Prostate gland (tissue), 2 donors: ENCODE measurements around the gene KCNE5. TPM values are rescaled to one million over a fixed set of nuclear protein-coding genes. Genes with fewer than 3 reads are reported as not detected.
"Not testable (repeated sequence)": the region's sequence is repeated elsewhere in the genome, so short reads cannot be mapped to it uniquely, and the experiment has no call there.

Experiments used
- DNase-seq: peaks from one replicate; pipeline ENCODE4 v3.0.0-alpha.2; 2019; ENCODE audit warnings: low spot score
- H3K27ac ChIP-seq, 2 donors: fragments of 200-600 bp; sonication (generic); 2 replicates each; pipeline ENCODE4 v1.5.1; 2017 to 2019
- H3K27me3 ChIP-seq: fragments of 200-600 bp; sonication (generic); replicated peaks from 2 replicates; pipeline ENCODE4 v1.5.1; 2019; ENCODE audit not compliant: insufficient read depth
- H3K36me3 ChIP-seq, 2 donors: fragments of 200-600 bp; sonication (generic); 1 replicate in 1 of 2; 2 replicates in 1 of 2; pipeline versions ENCODE4 v1.5.1 to v1.8.1; 2017 to 2019
- H3K4me1 ChIP-seq: fragments of 200-600 bp; sonication (generic); replicated peaks from 2 replicates; pipeline ENCODE4 v1.5.1; 2019
- H3K4me3 ChIP-seq, 2 donors: fragments of 200-600 bp; sonication (generic); 2 replicates each; pipeline ENCODE4 v1.5.1; 2017 to 2019
- H3K9me3 ChIP-seq: fragments of 200-600 bp; sonication (generic); 2 replicates; pipeline ENCODE4 v1.5.1; 2017
- POLR2A ChIP-seq: fragments of 450-650 bp; IDR thresholded peaks from one replicate; pipeline ENCODE4 v1.6.1; 2016; ENCODE audit warnings: antibody characterized with exemption, mild to moderate bottlenecking
- POLR2AphosphoS5 ChIP-seq: sonication (generic); formaldehyde crosslinking; IDR thresholded peaks from one replicate; pipeline ENCODE4 v1.6.1; 2017; ENCODE audit warnings: antibody characterized with exemption
- WGBS: methylation state at CpG from one replicate; pipeline ENCODE4 v1.1.5; 2018; 5-methylcytosine and 5-hydroxymethylcytosine counted together
- intact Hi-C: fragments of 100-400 bp; cut with DNase I; formaldehyde crosslinking; loops from one replicate; pipeline ENCODE4 v1.14.2; 2022
- total RNA-seq, 2 donors: library from RNA; depleted of rRNA; stranded (reverse); fragments of >200 nt; gene quantifications; one replicate each; pipeline ENCODE4 v1.1.0, GENCODE V29; 2016
- TF ChIP-seq, protein P1 (sequence below), 4 experiments: fragments of 200-600 bp in 2 of 4; fragments of 450-650 bp in 2 of 4; sonication (generic) in 2 of 4; IDR thresholded peaks; 1 replicate in 3 of 4; 2 replicates in 1 of 4; pipeline ENCODE4 v1.5.1; 2016 to 2019; ENCODE audit warnings: antibody characterized with exemption in 4 of 4, mild to moderate bottlenecking in 2 of 4, moderate library complexity in 2 of 4

KCNE5 gene
- total RNA-seq, 2 donors from 2014 or later = not detected

- H3K9me3 ChIP-seq = no peaks in the 10 kb centered on the region
- 89% methylated on average over 1 of the region's 1 CpG for WGBS
- intact Hi-C loops = no loop called here
- H3K4me3 ChIP-seq = no peak overlapping the region
- H3K27me3 ChIP-seq = no peaks in the 10 kb centered on the region
- DNase-seq = no peak
- no peaks in the 10 kb centered on the region for H3K36me3 ChIP-seq
- TF ChIP-seq POLR2A (no peak), POLR2AphosphoS5 (no peak)
- TF ChIP-seq, protein P1, sequence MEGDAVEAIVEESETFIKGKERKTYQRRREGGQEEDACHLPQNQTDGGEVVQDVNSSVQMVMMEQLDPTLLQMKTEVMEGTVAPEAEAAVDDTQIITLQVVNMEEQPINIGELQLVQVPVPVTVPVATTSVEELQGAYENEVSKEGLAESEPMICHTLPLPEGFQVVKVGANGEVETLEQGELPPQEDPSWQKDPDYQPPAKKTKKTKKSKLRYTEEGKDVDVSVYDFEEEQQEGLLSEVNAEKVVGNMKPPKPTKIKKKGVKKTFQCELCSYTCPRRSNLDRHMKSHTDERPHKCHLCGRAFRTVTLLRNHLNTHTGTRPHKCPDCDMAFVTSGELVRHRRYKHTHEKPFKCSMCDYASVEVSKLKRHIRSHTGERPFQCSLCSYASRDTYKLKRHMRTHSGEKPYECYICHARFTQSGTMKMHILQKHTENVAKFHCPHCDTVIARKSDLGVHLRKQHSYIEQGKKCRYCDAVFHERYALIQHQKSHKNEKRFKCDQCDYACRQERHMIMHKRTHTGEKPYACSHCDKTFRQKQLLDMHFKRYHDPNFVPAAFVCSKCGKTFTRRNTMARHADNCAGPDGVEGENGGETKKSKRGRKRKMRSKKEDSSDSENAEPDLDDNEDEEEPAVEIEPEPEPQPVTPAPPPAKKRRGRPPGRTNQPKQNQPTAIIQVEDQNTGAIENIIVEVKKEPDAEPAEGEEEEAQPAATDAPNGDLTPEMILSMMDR (IDR thresholded peaks at IDR 0.05) = no peak
- H3K27ac ChIP-seq = no peak overlapping the region
- H3K4me1 ChIP-seq = no peaks in the 10 kb centered on the region
Measured at GRCh38 chrX:109658391-109658790, 33.4 kb upstream of the KCNE5 start.

DNA sequence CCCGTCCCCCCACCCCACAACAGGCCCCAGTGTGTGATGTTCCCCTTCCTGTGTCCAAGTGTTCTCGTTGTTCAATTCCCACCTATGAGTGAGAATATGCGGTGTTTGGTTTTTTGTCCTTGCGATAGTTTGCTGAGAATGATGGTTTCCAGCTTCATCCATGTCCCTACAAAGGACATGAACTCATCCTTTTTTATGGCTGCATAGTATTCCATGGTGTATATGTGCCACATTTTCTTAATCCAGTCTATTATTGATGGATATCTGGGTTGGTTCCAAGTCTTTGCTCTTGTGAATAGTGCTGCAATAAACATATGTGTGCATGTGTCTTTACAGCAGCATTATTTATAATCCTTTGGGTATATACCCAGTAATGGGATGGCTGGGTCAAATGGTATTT, 32.4 kb upstream of the KCNE5 start:
- H3K4me1 ChIP-seq, DNase-seq, H3K36me3 ChIP-seq, H3K9me3 ChIP-seq, H3K4me3 ChIP-seq, intact Hi-C loops, H3K27ac ChIP-seq, H3K27me3 ChIP-seq: not testable (repeated sequence)
- WGBS = 88% methylated on average over 1 of the region's 4 CpGs

DNA sequence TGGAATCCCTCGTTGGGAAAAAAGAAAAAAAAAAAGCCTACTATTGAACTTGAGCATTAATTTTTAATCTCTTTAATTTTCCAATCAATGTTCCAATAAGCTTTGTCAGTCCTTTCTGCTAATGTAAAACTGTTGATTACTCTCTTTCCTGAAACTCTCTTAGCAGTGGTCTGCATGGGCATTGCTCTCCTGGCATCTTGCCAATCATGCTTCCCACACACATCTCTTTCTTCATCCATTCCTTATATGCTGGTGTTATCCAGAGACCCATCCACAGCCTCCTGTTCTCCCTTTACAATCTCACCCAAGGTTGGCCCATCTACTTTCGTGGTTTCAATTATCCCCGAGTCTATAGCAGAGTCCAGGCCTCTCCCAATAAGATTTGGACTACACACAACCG, 31.8 kb upstream of the KCNE5 start:
- Histone ChIP-seq H3K4me1 (no peaks in the 10 kb centered on the region), H3K36me3 (no peaks in the 10 kb centered on the region), H3K27me3 (no peaks in the 10 kb centered on the region), H3K4me3 (no peak overlapping the region), H3K9me3 (no peaks in the 10 kb centered on the region), H3K27ac (no peak overlapping the region)
- intact Hi-C loops = no loop called here
- no peak for TF ChIP-seq POLR2A
- TF ChIP-seq POLR2AphosphoS5 = no peak
- TF ChIP-seq, protein P1 (IDR thresholded peaks at IDR 0.05) = no peak
- whole genome bisulfite sequencing = 87% methylated on average over 4 of the region's 4 CpGs
- DNase-seq = no peak

DNA sequence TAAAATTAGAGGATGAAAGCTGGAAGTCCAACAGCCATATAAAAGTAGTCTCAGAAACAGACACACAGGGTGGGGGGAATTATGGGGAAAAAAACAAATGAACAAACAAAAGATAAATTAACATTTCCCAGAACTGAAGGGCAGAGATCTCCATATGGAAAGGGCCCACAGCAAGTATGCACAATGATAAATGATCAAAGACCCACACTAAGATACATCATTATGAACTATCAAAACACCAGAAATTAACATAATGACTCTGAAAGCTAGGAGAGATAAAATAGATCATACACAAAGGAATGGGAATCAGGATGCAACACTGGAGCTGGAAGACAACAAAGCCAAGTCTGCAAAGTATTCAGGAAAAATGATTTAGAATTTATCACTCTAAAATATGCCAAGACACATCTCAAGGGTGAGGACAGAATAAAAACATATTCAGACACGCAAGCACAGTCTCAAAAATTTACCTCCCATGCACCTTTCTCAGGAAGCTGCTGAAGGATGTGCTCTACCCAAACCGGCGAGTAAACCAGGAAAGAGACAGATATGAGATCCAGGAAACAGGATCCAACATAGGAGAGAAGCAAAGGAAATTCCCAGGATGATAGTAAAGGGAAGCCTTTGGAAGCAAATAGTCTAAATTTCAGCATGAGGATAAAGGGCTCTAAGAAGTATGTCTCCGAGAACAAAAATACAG, 30.7 kb upstream of the KCNE5 start:
- H3K4me3 ChIP-seq = no peak overlapping the region
- WGBS = 79% methylated on average over 4 of the region's 4 CpGs
- no peaks in the 10 kb centered on the region for H3K27me3 ChIP-seq
- intact Hi-C loops = no loop called here
- TF ChIP-seq, protein P1 (IDR thresholded peaks at IDR 0.05) = no peak
- TF ChIP-seq POLR2A (no peak), POLR2AphosphoS5 (no peak)
- no peaks in the 10 kb centered on the region for H3K9me3 ChIP-seq
- no peaks in the 10 kb centered on the region for H3K36me3 ChIP-seq
- no peak for DNase-seq
- no peaks in the 10 kb centered on the region for H3K4me1 ChIP-seq
- no peak overlapping the region for H3K27ac ChIP-seq

DNA sequence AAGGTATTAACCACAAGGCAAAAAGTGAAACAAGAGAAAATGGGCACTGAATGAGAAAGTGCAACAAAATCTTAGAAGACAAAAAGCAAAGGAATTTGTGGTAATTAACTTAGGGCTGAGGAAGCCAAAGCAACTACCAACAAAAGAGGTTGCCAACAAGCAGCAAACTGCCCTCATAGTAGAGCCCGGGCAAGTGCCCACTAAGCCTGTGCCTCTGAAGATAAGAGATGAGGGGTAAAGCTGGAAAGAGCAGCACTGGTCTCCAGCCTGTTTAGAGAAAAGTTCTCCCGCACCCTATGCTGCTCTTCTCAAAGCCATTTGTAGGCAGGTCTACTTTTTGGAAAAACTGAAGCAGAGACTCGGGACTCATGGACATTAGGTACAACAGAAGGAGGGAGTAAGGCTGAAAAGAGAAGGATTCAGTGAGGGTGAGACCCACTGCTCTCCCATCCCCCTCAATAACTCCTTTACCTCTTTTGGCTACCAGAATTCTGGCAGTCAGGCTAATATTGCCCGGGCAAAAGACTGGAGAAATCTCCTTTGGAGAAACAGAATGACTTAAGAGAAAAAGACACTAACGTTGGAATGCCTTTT, 29.6 kb upstream of the KCNE5 start:
- WGBS = 74% methylated on average over 5 of the region's 5 CpGs
- Histone ChIP-seq H3K36me3 (no peaks in the 10 kb centered on the region), H3K4me1 (no peaks in the 10 kb centered on the region), H3K27me3 (no peaks in the 10 kb centered on the region), H3K4me3 (no peak overlapping the region), H3K9me3 (no peaks in the 10 kb centered on the region), H3K27ac (no peak overlapping the region)
- no peak for DNase-seq
- no peak for TF ChIP-seq POLR2A
- no peak for TF ChIP-seq POLR2AphosphoS5
- TF ChIP-seq, protein P1 (IDR thresholded peaks at IDR 0.05) = no peak
- intact Hi-C loops = no loop called here

GRCh38 chrX:109644671-109645070, 19.7 kb upstream of the KCNE5 start:
- WGBS = 96% methylated on average over 19 of the region's 19 CpGs
- intact Hi-C loops = not testable (repeated sequence)

More at GRCh38 chrX:109644671-109645070, 19.7 kb upstream of the KCNE5 start:
- not testable (repeated sequence) for H3K4me3 ChIP-seq, DNase-seq, H3K27me3 ChIP-seq, H3K27ac ChIP-seq, H3K36me3 ChIP-seq, H3K9me3 ChIP-seq, H3K4me1 ChIP-seq
